Dermis microvascular lymphatic vessel endothelial cell (primary cell): ENCODE data around the gene GORASP1. TPM values are rescaled to one million over a fixed set of nuclear protein-coding genes. Genes with fewer than 3 reads are reported as not detected.
"Not testable (repeated sequence)": the region's sequence is repeated elsewhere in the genome, so short reads cannot be mapped to it uniquely, and the experiment has no call there.

Experiments
- DNase-seq, 2 donors: peaks; one replicate each; pipeline versions ENCODE4 v3.0.0 to v3.0.0-alpha.2; 2010; ENCODE audit warnings: low read depth in 2 of 2
- total RNA-seq: library from RNA; depleted of rRNA; stranded (reverse); fragments of >200 nt; gene quantifications from 2 replicates; pipeline ENCODE4 v1.2.1, GENCODE V29; 2014

GORASP1 gene
- total RNA-seq, 1 donor from 2014 or later = 22.2 TPM

DNA sequence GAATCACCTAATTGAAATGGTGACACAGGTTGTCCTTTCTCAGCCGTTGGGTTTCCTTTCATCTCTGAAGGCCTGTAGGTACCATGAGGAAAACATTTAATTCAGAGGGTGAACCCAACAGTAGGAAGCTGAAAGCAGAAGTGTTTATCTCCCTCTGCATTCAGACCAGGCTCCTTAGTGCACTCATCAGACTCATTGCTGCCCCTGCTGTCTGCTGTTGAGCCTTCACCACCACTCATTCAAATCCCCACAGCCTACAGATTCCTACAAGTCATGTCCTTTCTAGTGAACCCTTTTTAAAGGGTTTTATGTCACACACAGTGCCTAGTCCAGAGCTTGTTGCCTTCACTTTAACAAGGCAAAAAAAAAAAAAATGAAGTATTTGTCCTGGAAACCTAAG lies 42.2 kb downstream of the GORASP1 start:
- DNase-seq = peak in 1 of 2 donors; percentile 34

DNA sequence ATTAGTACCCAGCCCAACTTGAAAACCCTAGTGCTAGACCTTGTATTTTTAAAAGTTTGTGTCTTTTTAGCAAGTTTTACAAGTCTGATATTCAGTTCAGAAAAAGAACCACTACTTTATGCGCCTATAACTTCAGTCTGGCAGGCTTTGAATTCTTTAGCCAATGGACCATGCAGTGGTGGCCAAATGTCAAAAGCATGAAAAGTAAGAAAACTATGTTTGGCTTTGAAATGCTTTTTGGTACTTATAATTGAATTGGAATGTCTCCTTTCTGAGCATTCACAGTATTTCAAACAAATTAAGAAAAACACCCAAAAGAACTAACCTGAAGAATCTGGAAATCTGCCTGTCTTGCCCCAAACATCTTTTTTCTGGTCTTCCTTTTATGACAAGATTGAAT lies 42.8 kb downstream of the GORASP1 start:
- no peak for DNase-seq

- no peak for DNase-seq
These were observed 44.3 kb downstream of the GORASP1 start for GRCh38 chr3:39063143-39063542.

- no peak for DNase-seq
These were observed 45.2 kb downstream of the GORASP1 start for GRCh38 chr3:39062180-39062579.

- DNase-seq = not testable (repeated sequence)
These were observed 46.2 kb downstream of the GORASP1 start for GRCh38 chr3:39061228-39061627.

DNA sequence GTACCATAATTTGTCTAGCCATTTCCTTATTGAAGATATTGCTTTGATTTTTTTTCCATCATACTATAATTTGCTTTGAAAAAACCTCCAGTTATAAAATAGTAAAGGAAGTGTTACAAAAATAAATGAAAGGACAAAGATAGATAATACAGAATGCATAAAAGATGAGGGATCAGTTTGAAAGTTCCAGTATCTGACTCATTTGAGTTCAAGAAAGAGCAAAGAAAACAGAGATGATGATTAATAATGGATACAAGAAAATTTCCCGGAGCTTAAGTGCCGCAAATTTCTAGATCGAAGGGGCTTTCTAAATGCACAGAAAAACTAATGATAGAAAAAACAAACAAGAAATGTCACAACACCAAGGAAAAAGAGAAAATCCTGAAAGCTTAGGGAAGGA lies 51.3 kb downstream of the GORASP1 start:
- DNase-seq = no peak

GRCh38 chr3:39053696-39054095 lies 53.7 kb downstream of the GORASP1 start:
- no peak for DNase-seq

GRCh38 chr3:39052583-39052982 lies 54.8 kb downstream of the GORASP1 start:
- DNase-seq = peak in 1 of 2 donors; percentile 3

GRCh38 chr3:39051649-39052561 lies 55.5 kb downstream of the GORASP1 start, which contains the start of the genes SCN11A and WDR48:
TSS of gene SCN11A (minus strand) at chr3:39051944. CDS start at chr3:38950362, 101,582 bp downstream.
TSS of gene WDR48 (plus strand) at chr3:39052016. CDS start at chr3:39052026, 10 bp downstream.
- peak; percentile 91 to 93 for DNase-seq

GRCh38 chr3:39050029-39050428 lies 57.4 kb downstream of the GORASP1 start:
- DNase-seq = no peak

Other genes starting within 250 kb of the GORASP1 start
- under 0.01 and 0.13 TPM in 2 replicates for gene SCN11A, start 55.7 kb downstream of the GORASP1 start, total RNA-seq
- 31.5 and 38.2 TPM in 2 replicates for gene WDR48, start 55.6 kb downstream of the GORASP1 start, total RNA-seq
- 0.90 and 3.2 TPM in 2 replicates for gene TTC21A, start 53 bp upstream of the GORASP1 start, total RNA-seq
- gene CSRNP1, start 46.0 kb upstream of the GORASP1 start, total RNA-seq = 6.3 and 11.1 TPM in 2 replicates
- gene XIRP1, start 85.0 kb upstream of the GORASP1 start, total RNA-seq = not detected in 2 replicates
- gene CX3CR1, start 172.4 kb upstream of the GORASP1 start, total RNA-seq = not detected in 2 replicates
- gene CCR8, start 222.1 kb upstream of the GORASP1 start, total RNA-seq = not detected in 2 replicates